ENCODE measurements around the gene ARHGEF40.
A peak's percentile ranks its signal among the peaks of the same experiment; 100 is the strongest.

Gene ARHGEF40

GRCh38 chr14:21068521-21069387, 1.4 kb upstream of the ARHGEF40 start:
- DNase-seq (ENCODE audit: insufficient read length): no peak
- TF ChIP-seq POLR2AphosphoS5 (IDR thresholded peaks at IDR 0.05; ENCODE audit: low read depth, low read length) (no peak), POLR2A (IDR thresholded peaks at IDR 0.05; ENCODE audit: low read depth, low read length) (no peak), TAF1 (IDR thresholded peaks at IDR 0.05; ENCODE audit: borderline replicate concordance, low read depth, low read length) (no peak)
- no peak for FAIRE-seq

GRCh38 chr14:21069388-21070082, 569 bp upstream of the ARHGEF40 start:
- FAIRE-seq (no peak), DNase-seq (ENCODE audit: insufficient read length) (no peak)
- no peak for TF ChIP-seq POLR2AphosphoS5 (IDR thresholded peaks at IDR 0.05; ENCODE audit: low read depth, low read length)
- no peak for TF ChIP-seq TAF1 (IDR thresholded peaks at IDR 0.05; ENCODE audit: borderline replicate concordance, low read depth, low read length)
- no peak for TF ChIP-seq POLR2A (IDR thresholded peaks at IDR 0.05; ENCODE audit: low read depth, low read length)

- DNase-seq (ENCODE audit: insufficient read length) (no peak), FAIRE-seq (peak; percentile 71)
- TF ChIP-seq POLR2A (IDR thresholded peaks at IDR 0.05; ENCODE audit: low read depth, low read length) (no peak), POLR2AphosphoS5 (IDR thresholded peaks at IDR 0.05; ENCODE audit: low read depth, low read length) (no peak), TAF1 (IDR thresholded peaks at IDR 0.05; ENCODE audit: borderline replicate concordance, low read depth, low read length) (no peak)
Measured at GRCh38 chr14:21070610-21071224, 613 bp downstream of the ARHGEF40 start.

- TF ChIP-seq POLR2AphosphoS5 (IDR thresholded peaks at IDR 0.05; ENCODE audit: low read depth, low read length): no peak
- no peak for TF ChIP-seq POLR2A (IDR thresholded peaks at IDR 0.05; ENCODE audit: low read depth, low read length)
- no peak for TF ChIP-seq TAF1 (IDR thresholded peaks at IDR 0.05; ENCODE audit: borderline replicate concordance, low read depth, low read length)
- FAIRE-seq: peak; percentile 73
Measured at GRCh38 chr14:21071225-21072030, 1.3 kb downstream of the ARHGEF40 start.

GRCh38 chr14:21072031-21072473, 1.9 kb downstream of the ARHGEF40 start:
- no peak for FAIRE-seq
- TF ChIP-seq POLR2AphosphoS5 (IDR thresholded peaks at IDR 0.05; ENCODE audit: low read depth, low read length) (no peak), TAF1 (IDR thresholded peaks at IDR 0.05; ENCODE audit: borderline replicate concordance, low read depth, low read length) (no peak), POLR2A (IDR thresholded peaks at IDR 0.05; ENCODE audit: low read depth, low read length) (no peak)
- DNase-seq (ENCODE audit: insufficient read length): no peak

More at GRCh38 chr14:21071225-21072030, 1.3 kb downstream of the ARHGEF40 start:
- peak; percentile 86 for DNase-seq (ENCODE audit: insufficient read length)

GRCh38 chr14:21072781-21073339, 2.8 kb downstream of the ARHGEF40 start:
- FAIRE-seq (no peak), DNase-seq (ENCODE audit: insufficient read length) (no peak)
- TF ChIP-seq TAF1 (IDR thresholded peaks at IDR 0.05; ENCODE audit: borderline replicate concordance, low read depth, low read length) (no peak), POLR2AphosphoS5 (IDR thresholded peaks at IDR 0.05; ENCODE audit: low read depth, low read length) (no peak), POLR2A (IDR thresholded peaks at IDR 0.05; ENCODE audit: low read depth, low read length) (no peak)

GRCh38 chr14:21073921-21074320, 3.8 kb downstream of the ARHGEF40 start:
- no peak for DNase-seq (ENCODE audit: insufficient read length)
- TF ChIP-seq TAF1 (IDR thresholded peaks at IDR 0.05; ENCODE audit: borderline replicate concordance, low read depth, low read length) (no peak), POLR2AphosphoS5 (IDR thresholded peaks at IDR 0.05; ENCODE audit: low read depth, low read length) (no peak), POLR2A (IDR thresholded peaks at IDR 0.05; ENCODE audit: low read depth, low read length) (no peak)
- no peak for FAIRE-seq

- FAIRE-seq (no peak), DNase-seq (ENCODE audit: insufficient read length) (no peak)
Measured at GRCh38 chr14:21074398-21075272, 4.5 kb downstream of the ARHGEF40 start.

GRCh38 chr14:21075719-21076437, 5.8 kb downstream of the ARHGEF40 start:
- no peak for FAIRE-seq
- TF ChIP-seq TAF1 (IDR thresholded peaks at IDR 0.05; ENCODE audit: borderline replicate concordance, low read depth, low read length) (no peak), POLR2A (IDR thresholded peaks at IDR 0.05; ENCODE audit: low read depth, low read length) (no peak), POLR2AphosphoS5 (IDR thresholded peaks at IDR 0.05; ENCODE audit: low read depth, low read length) (no peak)
- DNase-seq (ENCODE audit: insufficient read length): no peak

More at GRCh38 chr14:21074398-21075272, 4.5 kb downstream of the ARHGEF40 start:
- TF ChIP-seq POLR2AphosphoS5 (IDR thresholded peaks at IDR 0.05; ENCODE audit: low read depth, low read length) (no peak), TAF1 (IDR thresholded peaks at IDR 0.05; ENCODE audit: borderline replicate concordance, low read depth, low read length) (no peak), POLR2A (IDR thresholded peaks at IDR 0.05; ENCODE audit: low read depth, low read length) (no peak)

Measured in GM12892 (cell line).